Ovary (tissue), 9 donors: ENCODE results near the gene SGK2. TPM values are rescaled to one million over a fixed set of nuclear protein-coding genes. Genes with fewer than 3 reads are reported as not detected.

Experiments used
- DNase-seq, 5 donors: peaks; one replicate each; pipeline ENCODE4 v3.0.0-alpha.2; 2019 to 2020
- H3K27ac ChIP-seq, 2 donors: fragments of 200-600 bp; one replicate each; pipeline versions ENCODE4 v1.5.1 to v1.8.0; 2019 to 2022
- H3K27me3 ChIP-seq: fragments of 200-600 bp; one replicate; pipeline ENCODE4 v1.8.0; 2022
- H3K36me3 ChIP-seq: fragments of 200-600 bp; sonication (generic); one replicate; pipeline ENCODE4 v1.5.1; 2019
- H3K4me1 ChIP-seq: one replicate; pipeline ENCODE4 v1.8.1; 2013; ENCODE audit warnings: mild to moderate bottlenecking, moderate library complexity; ENCODE audit not compliant: insufficient read depth
- H3K4me3 ChIP-seq: fragments of 200-600 bp; sonication (generic); one replicate; pipeline ENCODE4 v1.5.1; 2017
- H3K9me3 ChIP-seq, 2 donors: fragments of 200-600 bp in 1 of 2; sonication (generic) in 1 of 2; one replicate each; pipeline versions ENCODE4 v1.5.1 to v1.8.1; 2013 to 2019; ENCODE audit warnings: mild to moderate bottlenecking in 1 of 2, moderate library complexity in 1 of 2
- CTCF ChIP-seq, 3 donors: fragments of 450-650 bp in 2 of 3; fragments of 200-600 bp in 1 of 3; IDR thresholded peaks; one replicate each; pipeline versions ENCODE4 v1.5.1 to v1.8.0; 2016 to 2022; ENCODE audit warnings: antibody characterized with exemption in 3 of 3, mild to moderate bottlenecking in 1 of 3
- EP300 ChIP-seq: sonication (generic); formaldehyde crosslinking; IDR thresholded peaks from one replicate; pipeline ENCODE4 v1.6.1; 2017; ENCODE audit warnings: antibody characterized with exemption
- POLR2A ChIP-seq: fragments of 450-650 bp; IDR thresholded peaks from one replicate; pipeline ENCODE4 v1.6.1; 2017; ENCODE audit warnings: antibody characterized with exemption, mild to moderate bottlenecking, moderate library complexity
- WGBS, 3 donors: extraction: QIAGEN DNeasy Blood & Tissue Kit in 1 of 3; methylation state at CpG; one replicate each; pipeline versions ENCODE4 v1.1.5 to v1.1.7; 2013 to 2017; 5-methylcytosine and 5-hydroxymethylcytosine counted together
- intact Hi-C, 4 donors: fragments of 100-400 bp; cut with DNase I; formaldehyde crosslinking; loops; one replicate each; pipeline versions ENCODE4 v1.11.0 to v1.15.1; 2022 to 2023
- polyA plus RNA-seq, 2 donors: library from polyadenylated mRNA; stranded (reverse); fragments of 200-250 nt in 1 of 2; fragments of 350-450 nt in 1 of 2; fragmentation: Illumina TruSeq in 1 of 2; extraction: RNeasy Lipid Tissue Mini Kit (QIAGEN cat#74804) in 1 of 2; gene quantifications; one replicate each; pipeline ENCODE4 v1.2.3, GENCODE V29; 2013 to 2014
- total RNA-seq, 7 donors: library from RNA; depleted of rRNA in 2 of 7; stranded (reverse); fragments of >200 nt in 2 of 7; fragmentation: NEBNext Ultra II Directional in 3 of 7; extraction: Animal tissue kit (Norgen Biotek cat#: 25700) in 3 of 7; gene quantifications; one replicate each; pipeline versions ENCODE4 v1.1.0 to v1.2.4, GENCODE V29; 2016 to 2023
- donor health status: DM: no; HTN: no; CAD: no; lungs with moderate emphysema.
- donor health status: DM: no; HTN: no; CAD: no.
- donor health status: Bipolar disorder and iron deficiency.
- donor health status: DM: yes; HTN: yes; CAD: no.
- donor health status: DM: no; HTN: no; CAD: no.
- donor health status: DM: yes; HTN: yes; CAD: no.

SGK2 gene
- total and polyA plus RNA-seq, 9 donors = 1.2 to 4.5 (median 2.2) TPM

- no peaks in the 10 kb centered on the region for H3K4me1 ChIP-seq
- TF ChIP-seq CTCF (IDR thresholded peaks at IDR 0.05) (no peak), POLR2A (no peak), EP300 (no peak)
- intact Hi-C loops = no loop called here
- 69% methylated on average over 4 of the region's 4 CpGs for WGBS, 3 donors
- DNase-seq = no peak
- no peak overlapping the region for H3K4me3 ChIP-seq
- no peaks in the 10 kb centered on the region for H3K27me3 ChIP-seq
- no peaks in the 10 kb centered on the region for H3K9me3 ChIP-seq
- no peaks in the 10 kb centered on the region for H3K36me3 ChIP-seq
- H3K27ac ChIP-seq = no peak overlapping the region
Measured at GRCh38 chr20:43542674-43543073, 16.2 kb upstream of the SGK2 start.

GRCh38 chr20:43543138-43543537 lies 15.7 kb upstream of the SGK2 start:
- intact Hi-C loops = no loop called here
- DNase-seq = no peak
- H3K36me3 ChIP-seq = no peaks in the 10 kb centered on the region
- TF ChIP-seq POLR2A = no peak
- TF ChIP-seq CTCF (IDR thresholded peaks at IDR 0.05) = no peak
- TF ChIP-seq EP300 = no peak
- no peaks in the 10 kb centered on the region for H3K9me3 ChIP-seq
- H3K4me1 ChIP-seq = no peaks in the 10 kb centered on the region
- H3K27me3 ChIP-seq = no peaks in the 10 kb centered on the region
- 83 to 92% (median 85%) methylated on average over 5 of the region's 5 CpGs for WGBS, 3 donors
- H3K27ac ChIP-seq = no peak overlapping the region
- H3K4me3 ChIP-seq = no peak overlapping the region

- DNase-seq = no peak
Measured at GRCh38 chr20:43544501-43544900, 14.3 kb upstream of the SGK2 start.

GRCh38 chr20:43545837-43546578 lies 12.8 kb upstream of the SGK2 start:
- TF ChIP-seq POLR2A (no peak), EP300 (no peak), CTCF (IDR thresholded peaks at IDR 0.05) (no peak)
- H3K27ac ChIP-seq = no peak overlapping the region
- no peak overlapping the region for H3K4me3 ChIP-seq
- no peaks in the 10 kb centered on the region for H3K27me3 ChIP-seq
- WGBS, 3 donors = 84 to 93% (median 88%) methylated on average over 4 of the region's 4 CpGs
- H3K36me3 ChIP-seq = no peaks in the 10 kb centered on the region
- no peaks in the 10 kb centered on the region for H3K9me3 ChIP-seq
- intact Hi-C loops = no loop called here
- DNase-seq = no peak
- H3K4me1 ChIP-seq = no peaks in the 10 kb centered on the region

More at GRCh38 chr20:43544501-43544900, 14.3 kb upstream of the SGK2 start:
- Histone ChIP-seq H3K4me3 (no peak overlapping the region), H3K27ac (no peak overlapping the region), H3K36me3 (no peaks in the 10 kb centered on the region), H3K4me1 (no peaks in the 10 kb centered on the region), H3K27me3 (no peaks in the 10 kb centered on the region), H3K9me3 (no peaks in the 10 kb centered on the region)
- 92 to 94% (median 93%) methylated on average over 9 of the region's 9 CpGs for WGBS, 3 donors
- TF ChIP-seq EP300 (no peak), CTCF (IDR thresholded peaks at IDR 0.05) (no peak), POLR2A (no peak)
- intact Hi-C loops = no loop called here
